ENCODE data around the gene ARL15. TPM values are rescaled to one million over a fixed set of nuclear protein-coding genes. Genes with fewer than 3 reads are reported as not detected.

The ARL15 gene
- total and polyA plus RNA-seq, 2 of the 8 experiments (the other 6 are each of a cell fraction or from before 2014, with no cell fraction given), result 9.9 to 21.2 TPM

DNA sequence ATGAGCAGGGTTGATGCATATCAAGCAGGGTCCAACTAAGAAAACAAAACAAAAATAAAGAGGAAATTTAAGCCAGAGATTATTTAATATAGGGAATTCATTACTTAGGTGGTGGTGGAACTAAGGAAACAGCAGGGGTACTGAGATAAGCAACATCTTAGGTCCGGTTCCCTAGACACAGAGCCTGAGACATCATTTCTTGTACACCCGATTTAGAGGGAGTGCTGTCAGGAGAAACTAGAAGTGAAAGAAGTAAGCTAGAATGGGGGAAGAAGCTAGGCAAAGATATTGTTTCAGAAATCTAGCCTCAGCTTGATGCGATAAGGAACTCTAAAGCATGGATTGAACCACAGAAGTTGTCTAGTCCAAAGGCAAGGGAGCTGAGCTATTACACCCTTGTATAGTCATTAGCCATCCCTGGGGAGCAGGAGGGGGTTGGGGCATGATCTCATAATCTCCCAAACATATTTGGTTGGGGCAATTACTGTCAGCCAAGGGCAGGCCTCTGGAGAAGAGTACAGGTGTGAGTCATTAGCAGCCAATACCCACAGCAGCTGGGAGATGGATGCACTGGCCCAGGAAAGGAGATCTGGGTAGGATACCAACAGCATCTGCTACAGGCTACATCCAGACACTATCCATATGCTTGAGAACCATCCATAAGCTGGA is 194.5 kb downstream of the ARL15 start:
- Histone ChIP-seq H3K9ac (replicated peaks in 1 of 4; ENCODE audit: extremely low read depth in 1 of 4, low read depth in 3 of 4, low read length in 3 of 4) (no peak overlapping the region), H2BK5ac (ENCODE audit: low read depth, low read length) (no peak overlapping the region), H4K8ac (ENCODE audit: extremely low read depth, insufficient read depth, low read length) (no peak overlapping the region), H3K18ac (ENCODE audit: extremely low read depth, low read length) (no peak overlapping the region), H3K4me2 (ENCODE audit: insufficient read depth in 1 of 2, low read depth in 2 of 2, low read length in 2 of 2) (no peak overlapping the region), H2AFZ (ENCODE audit: low read length) (no peak overlapping the region), H2BK20ac (ENCODE audit: low read length) (no peak overlapping the region), H2BK12ac (ENCODE audit: low read depth, low read length) (no peak overlapping the region), H3K9me3 (ENCODE audit: insufficient read depth in 2 of 2, low read depth in 1 of 2, low read length in 1 of 2) (no peaks in the 10 kb centered on the region), H3K27ac (ENCODE audit: low read depth, low read length) (no peak overlapping the region), H2BK15ac (ENCODE audit: low read length) (no peak overlapping the region), H2AK5ac (ENCODE audit: low read depth, low read length) (no peak overlapping the region), H3K79me1 (ENCODE audit: low read depth, low read length) (no peaks in the 10 kb centered on the region), H3K79me2 (ENCODE audit: control insufficient read depth in 1 of 2, insufficient read depth in 2 of 2, low read length in 2 of 2) (no peaks in the 10 kb centered on the region), H3K4ac (replicated peaks; ENCODE audit: insufficient read length, low read depth, low read length) (no peak overlapping the region), H3K4me3 (ENCODE audit: extremely low read depth in 1 of 4, insufficient read depth in 2 of 4, low read depth in 3 of 4, low read length in 4 of 4) (no peak overlapping the region), H4K91ac (replicated peaks; ENCODE audit: insufficient read length, low read length) (no peak overlapping the region), H2BK120ac (replicated peaks; ENCODE audit: low read depth, low read length) (no peak overlapping the region), H3K36me3 (ENCODE audit: control insufficient read depth in 2 of 4, insufficient read depth in 4 of 4, low read length in 3 of 4) (no peaks in the 10 kb centered on the region), H3K23ac (ENCODE audit: insufficient read length) (no peak overlapping the region), H3K4me1 (replicated peaks in 1 of 4; ENCODE audit: control insufficient read depth in 3 of 4, insufficient read depth in 4 of 4, low read length in 3 of 4) (peaks cover 0 to 2% (median 0%) of the 10 kb centered on the region in 4 experiments; a peak in 1 of 7 replicates), H3K23me2 (ENCODE audit: low read depth, low read length) (no peaks in the 10 kb centered on the region), H4K5ac (ENCODE audit: insufficient read length, low read depth, low read length) (no peak overlapping the region), H3K14ac (ENCODE audit: insufficient read length) (no peak overlapping the region), H3K27me3 (replicated peaks in 1 of 4; ENCODE audit: control insufficient read depth in 3 of 4, extremely low read depth in 1 of 4, insufficient read depth in 3 of 4, low read length in 3 of 4) (no peaks in the 10 kb centered on the region), H3K56ac (replicated peaks; ENCODE audit: insufficient read length, low read depth, low read length) (no peak overlapping the region), H4K20me1 (replicated peaks in 1 of 2; ENCODE audit: control insufficient read depth in 1 of 2, insufficient read depth in 2 of 2, low read length in 2 of 2) (no peaks in the 10 kb centered on the region)
- no peak for TF ChIP-seq SAP30 (IDR thresholded peaks at IDR 0.05; ENCODE audit: insufficient read depth, insufficient replicate concordance, low read length)
- no peak for TF ChIP-seq SP4 (IDR thresholded peaks at IDR 0.05; ENCODE audit: low read length)
- no peak for TF ChIP-seq JUN (IDR thresholded peaks at IDR 0.05; ENCODE audit: low read depth, low read length)
- TF ChIP-seq RBBP5 (IDR thresholded peaks at IDR 0.05; ENCODE audit: borderline replicate concordance, low read depth, low read length), result no peak
- no peak for TF ChIP-seq HDAC2 (IDR thresholded peaks at IDR 0.05; ENCODE audit: borderline replicate concordance in 1 of 2, low read depth in 2 of 2, low read length in 2 of 2)
- no peak for TF ChIP-seq RAD21 (IDR thresholded peaks at IDR 0.05 in 1 of 2, conservative IDR thresholded peaks at IDR 0.05 in 1 of 2; ENCODE audit: low read depth in 2 of 2, low read length in 2 of 2)
- no peak for TF ChIP-seq TAF7 (optimal IDR thresholded peaks at IDR 0.05; ENCODE audit: borderline replicate concordance, low read depth, low read length)
- ChIA-PET POLR2A (ENCODE audit: partially characterized antibody) (no interaction called here), CTCF (ENCODE audit: partially characterized antibody) (interaction anchor here (1.0 to 1.1 kb wide), 2 partner anchors 42 to 128 kb away, joined by 3 read pairs; no protein-coding TSS in a partner anchor)
- WGBS, 2 experiments (ENCODE audit: extremely low coverage in 1 of 2, insufficient coverage in 1 of 2, insufficient read length in 1 of 2, insufficient replicate concordance in 2 of 2, low coverage in 1 of 2, low lambda C conversion rate in 2 of 2, missing lambda C conversion rate in 1 of 2), result 91% methylated on average over 3 of the region's 3 CpGs; no CpG with 5 or more reads in 1 of the 2 experiments
- DNase-seq (ENCODE audit: low read depth in 1 of 2, low spot score in 2 of 2), result no peak
- FAIRE-seq, result no peak

Data from H1 (cell line).